Activated CD8-positive, alpha-beta memory T cell treated with anti-CD3 and anti-CD28 coated beads for 4 hours (primary cell): ENCODE measurements around the gene ARL5C.
A peak's percentile ranks its signal among the peaks of the same experiment; 100 is the strongest.

ENCODE experiments used
- DNase-seq, 2 donors: peaks; one replicate each; pipeline ENCODE4 v3.0.0-alpha.2; 2020; ENCODE audit warnings: low read depth in 2 of 2

The ARL5C gene, protein sequence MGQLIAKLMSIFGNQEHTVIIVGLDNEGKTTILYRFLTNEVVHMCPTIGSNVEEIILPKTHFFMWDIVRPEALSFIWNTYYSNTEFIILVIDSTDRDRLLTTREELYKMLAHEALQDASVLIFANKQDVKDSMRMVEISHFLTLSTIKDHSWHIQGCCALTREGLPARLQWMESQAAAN

DNA sequence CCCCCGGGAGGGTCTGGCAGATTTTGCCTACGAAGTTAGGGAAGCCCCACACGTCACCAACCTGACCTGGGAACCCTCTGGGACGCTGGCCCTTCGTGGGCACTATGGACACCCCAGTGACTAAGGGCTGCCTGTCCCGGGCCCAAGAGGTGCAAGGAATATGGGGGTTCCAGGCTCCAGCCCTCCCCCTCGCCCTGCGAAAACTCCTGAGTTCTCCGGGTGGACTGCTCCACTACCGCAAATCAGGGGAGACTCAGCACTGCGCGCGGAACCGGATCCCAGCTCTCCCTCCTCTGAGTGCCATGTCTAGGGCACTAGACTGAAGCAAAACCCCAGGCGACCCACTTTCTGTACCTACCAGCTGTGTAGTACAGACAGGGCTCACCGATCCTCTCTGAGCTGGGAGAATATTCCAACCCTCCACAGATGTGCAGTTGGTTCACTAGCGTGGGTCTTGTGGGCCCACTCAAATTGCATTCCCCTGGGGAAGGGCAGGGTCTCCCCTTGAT is at the start of gene ARL5C:
Gene ARL5C, minus strand, starts transcription at position 321 of the 509 bp plus-strand sequence. CDS start 401 bp downstream, outside the sequence.
- no peak for DNase-seq

DNA sequence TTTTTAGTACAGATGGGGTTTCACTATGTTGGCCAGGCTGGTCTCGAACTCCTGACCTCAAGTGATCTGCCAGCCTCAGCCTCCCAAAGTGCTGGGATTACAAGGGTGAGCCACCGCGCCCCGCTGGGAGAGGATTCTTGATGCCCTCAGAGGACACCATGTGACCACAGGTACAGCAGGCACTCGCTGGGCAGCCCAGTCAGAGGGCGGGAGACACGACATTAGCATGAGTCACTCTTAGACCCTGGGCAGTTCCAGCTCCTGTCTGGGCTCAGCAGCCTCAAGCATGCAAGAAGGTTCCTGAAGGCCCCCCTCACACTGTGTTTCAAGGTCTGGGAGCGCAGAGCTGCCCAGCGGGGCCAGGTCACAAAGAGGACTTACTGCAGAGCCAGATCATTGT is 47.9 kb upstream of the ARL5C start:
- no peak for DNase-seq

DNA sequence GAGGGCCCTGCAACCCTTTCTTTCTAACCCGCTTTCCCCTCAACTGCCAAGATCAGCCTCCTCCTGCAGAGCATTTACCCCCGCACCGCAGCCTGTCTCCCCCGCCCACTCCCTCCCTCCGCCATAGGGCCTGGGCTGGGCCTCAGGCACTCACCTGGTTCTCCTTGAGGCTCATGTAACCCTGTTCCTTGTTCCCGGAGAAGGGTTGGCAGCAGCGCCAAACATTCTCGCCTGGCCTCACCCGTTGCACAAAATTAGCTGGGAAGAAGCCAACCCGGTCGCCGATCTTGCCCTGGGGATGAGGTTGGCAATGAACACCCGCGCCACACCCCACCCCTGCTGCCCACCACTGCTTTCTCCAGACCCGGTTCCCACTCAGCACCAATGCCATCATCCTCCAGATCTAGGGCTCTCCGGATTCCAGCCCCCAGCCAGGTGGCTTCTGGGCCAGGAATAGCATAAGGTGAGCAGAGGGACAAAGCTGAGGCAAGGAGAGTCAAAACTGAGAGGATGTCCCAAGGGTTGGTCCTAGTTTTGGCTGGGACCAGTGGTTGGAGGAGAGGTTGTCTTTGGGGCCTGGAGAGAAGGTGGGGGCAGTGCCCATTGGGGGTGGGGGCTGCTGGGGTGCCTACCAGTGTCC is 47.0 kb upstream of the ARL5C start:
- no peak for DNase-seq

DNA sequence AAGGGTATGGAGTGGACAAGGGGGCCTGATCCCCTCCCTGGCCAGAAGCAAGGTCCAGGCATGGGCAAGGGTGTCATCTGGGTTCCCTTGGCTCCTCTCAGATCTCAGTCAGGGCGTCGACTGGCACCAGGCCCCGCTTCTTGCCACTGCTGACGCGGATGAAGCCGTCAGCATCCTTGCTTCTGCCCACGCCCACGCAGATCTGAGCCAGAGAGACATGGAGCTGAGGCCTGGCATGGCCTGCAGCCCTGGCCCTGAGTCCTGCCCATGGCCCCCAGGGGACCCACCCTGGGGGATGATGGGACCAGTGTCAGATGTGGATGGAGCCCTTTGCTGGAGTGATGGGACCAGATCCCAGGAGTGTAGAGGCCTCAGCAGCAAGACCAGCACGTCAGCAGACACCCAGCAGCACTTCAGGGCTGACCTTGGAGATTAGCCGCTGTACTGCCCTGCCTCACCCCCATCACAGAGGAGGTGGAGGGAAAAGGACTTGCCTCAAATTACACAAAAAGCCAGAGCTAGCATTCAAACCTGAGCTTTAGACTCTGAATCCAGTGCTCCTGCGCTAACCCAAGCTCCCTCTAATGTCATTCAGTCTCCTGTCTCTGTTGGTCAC is 46.3 kb upstream of the ARL5C start:
- no peak for DNase-seq

DNA sequence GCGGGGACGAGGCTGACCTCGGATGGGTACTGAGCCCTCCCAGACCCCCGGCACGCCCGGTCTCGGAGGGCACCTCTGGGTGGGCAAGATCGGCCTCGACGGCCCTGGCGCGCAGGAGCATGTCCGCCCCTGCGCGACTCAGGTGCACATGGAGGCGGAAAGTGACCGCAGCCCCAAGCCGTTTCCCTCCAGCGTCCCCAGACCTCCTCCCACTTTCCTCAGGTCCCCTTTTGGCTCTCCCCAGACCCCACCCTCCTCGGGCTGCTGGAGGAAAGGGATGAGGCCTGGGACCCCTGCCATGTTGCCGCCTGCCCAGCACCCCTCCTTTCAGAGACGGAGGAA is 44.1 kb upstream of the ARL5C start:
- DNase-seq, result no peak

DNA sequence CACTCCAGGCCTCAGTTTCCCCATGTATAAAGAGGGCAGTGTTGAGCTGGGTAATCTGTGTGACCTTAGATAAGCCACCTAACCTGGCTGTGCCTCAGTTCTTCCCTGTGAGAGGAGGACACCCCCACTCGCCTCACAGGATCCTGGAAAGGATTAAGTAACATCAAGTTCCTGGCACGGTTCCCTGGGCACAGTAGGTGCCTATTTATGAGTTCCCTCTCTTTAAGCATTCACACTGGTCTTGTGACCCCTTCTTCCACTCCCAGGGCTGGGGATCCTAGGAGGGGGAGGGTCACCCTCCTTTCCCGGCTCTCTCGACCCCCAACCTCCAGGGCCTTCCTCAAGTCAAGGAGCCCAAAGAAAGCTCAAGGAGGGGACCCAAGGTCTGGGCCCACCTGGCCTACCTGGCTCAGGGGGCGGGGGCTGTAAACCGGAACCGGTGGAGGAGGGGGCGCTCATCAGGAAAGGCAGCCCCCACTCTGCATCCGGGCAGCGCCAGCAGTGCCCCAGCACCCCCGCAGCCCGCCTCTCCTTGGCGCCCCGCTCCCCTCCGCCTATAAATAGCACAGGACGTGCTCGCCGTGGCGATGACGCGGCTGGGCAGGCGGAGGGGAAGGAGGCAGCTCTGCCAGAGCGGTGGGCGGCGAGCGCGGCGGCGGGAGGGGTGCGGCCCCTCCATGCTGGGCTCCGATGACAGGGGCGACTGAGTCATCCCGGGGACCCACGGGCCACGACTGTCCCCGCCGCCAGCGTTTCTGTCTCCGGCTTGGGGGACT is 43.5 kb upstream of the ARL5C start:
- peak; percentile 74 to 76 for DNase-seq

DNA sequence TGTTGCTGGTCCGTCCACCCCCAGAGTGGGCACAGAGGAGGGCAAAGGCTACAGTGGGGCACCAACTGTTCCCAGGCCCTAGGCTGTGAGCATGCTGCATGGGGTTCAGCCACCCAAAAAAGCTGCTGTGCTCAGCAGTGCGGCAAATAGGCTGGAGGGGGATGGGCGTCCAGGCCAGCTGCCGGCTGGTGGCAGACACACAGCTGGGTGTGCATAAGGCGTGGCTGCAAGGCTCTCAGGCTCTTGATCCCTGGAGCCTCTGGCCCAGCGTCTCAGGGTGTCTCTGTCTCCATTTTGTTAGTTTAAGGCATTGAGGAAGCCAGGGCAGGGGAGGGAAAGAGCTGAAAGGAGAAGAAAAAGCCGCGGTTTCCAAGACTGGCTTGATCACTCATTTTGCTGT is 42.9 kb upstream of the ARL5C start:
- DNase-seq, result no peak

DNA sequence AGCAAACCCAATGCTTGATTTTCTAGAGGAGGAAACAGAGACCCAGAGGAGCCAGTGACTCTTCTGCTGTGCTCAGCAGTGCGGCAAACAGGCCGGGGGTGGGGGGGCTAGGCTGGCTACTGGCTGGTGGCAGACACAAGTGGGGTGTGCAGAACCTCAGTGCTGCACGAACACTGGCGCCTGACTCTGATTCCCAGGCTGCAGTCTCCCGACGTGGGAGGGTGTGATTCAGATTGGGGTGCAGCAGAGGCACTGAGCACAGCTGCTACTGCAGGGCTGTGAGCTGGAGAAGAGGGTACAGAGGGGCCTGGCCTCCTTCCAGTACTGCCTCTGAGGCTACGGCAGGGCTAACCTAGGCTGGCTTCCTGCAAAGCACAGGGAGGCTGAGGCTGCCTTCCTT is 42.2 kb upstream of the ARL5C start:
- no peak for DNase-seq

DNA sequence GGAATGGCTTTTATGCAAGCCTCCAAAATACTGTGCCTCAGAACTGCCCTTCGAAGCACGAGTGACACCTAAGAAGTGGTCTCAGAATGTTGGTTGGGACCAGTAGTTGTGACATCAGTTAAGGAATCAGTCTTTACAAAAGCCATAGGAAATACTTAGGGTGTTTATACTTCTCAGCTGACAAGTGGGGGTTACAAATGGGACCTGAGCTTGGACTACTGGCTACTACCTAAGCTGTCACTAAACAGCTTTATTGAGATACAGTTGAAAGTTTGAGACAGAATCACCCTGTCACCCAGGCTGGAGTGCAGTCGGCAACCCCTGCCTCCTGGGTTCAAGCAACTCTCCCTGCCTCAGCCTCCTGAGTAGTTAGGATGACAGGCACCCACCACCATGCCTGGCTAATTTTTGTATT is 39.2 kb upstream of the ARL5C start:
- DNase-seq, result no peak

DNA sequence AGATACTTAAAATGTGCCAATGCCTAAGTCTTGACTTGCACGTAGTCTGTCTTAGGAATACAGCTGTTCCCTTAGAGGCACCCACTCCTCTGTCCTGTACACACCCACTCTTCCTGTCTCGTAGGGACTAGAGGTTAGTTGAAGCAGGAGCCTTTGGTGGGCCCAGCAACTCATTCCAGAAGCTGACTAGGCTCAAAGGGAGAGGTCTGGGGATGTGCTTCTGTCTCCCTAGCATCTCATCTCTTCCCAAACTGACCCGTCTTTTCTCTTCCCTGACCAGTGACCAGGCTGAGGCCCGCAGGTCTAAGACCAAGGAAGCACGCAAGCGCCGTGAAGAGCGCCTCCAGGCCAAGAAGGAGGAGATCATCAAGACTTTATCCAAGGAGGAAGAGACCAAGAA is 38.3 kb upstream of the ARL5C start:
- DNase-seq, result no peak

DNA sequence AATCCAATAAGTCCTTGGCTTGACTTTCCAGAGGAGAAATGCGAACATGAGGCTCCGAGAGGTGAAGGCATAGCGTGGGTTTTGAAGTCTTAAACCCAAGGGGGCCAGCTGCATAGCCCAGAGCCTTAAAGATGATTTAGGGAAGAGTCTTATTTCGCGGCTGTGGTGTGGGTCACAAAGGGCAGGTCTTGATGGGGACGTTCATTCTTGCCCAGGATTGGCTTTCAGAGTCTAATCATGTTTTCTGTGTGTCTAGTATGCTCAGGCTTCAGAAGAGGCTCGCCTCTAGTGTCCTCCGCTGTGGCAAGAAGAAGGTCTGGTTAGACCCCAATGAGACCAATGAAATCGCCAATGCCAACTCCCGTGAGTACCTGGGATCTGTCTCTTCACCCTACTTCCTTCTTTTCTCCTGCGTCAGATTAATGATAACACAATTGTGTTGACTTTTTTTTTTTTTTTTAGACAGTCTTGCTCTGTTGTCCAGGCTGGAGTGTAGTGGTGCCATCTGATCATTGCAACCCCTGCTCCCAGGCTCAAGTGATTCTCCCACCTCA is 35.1 kb upstream of the ARL5C start:
- DNase-seq, result no peak

DNA sequence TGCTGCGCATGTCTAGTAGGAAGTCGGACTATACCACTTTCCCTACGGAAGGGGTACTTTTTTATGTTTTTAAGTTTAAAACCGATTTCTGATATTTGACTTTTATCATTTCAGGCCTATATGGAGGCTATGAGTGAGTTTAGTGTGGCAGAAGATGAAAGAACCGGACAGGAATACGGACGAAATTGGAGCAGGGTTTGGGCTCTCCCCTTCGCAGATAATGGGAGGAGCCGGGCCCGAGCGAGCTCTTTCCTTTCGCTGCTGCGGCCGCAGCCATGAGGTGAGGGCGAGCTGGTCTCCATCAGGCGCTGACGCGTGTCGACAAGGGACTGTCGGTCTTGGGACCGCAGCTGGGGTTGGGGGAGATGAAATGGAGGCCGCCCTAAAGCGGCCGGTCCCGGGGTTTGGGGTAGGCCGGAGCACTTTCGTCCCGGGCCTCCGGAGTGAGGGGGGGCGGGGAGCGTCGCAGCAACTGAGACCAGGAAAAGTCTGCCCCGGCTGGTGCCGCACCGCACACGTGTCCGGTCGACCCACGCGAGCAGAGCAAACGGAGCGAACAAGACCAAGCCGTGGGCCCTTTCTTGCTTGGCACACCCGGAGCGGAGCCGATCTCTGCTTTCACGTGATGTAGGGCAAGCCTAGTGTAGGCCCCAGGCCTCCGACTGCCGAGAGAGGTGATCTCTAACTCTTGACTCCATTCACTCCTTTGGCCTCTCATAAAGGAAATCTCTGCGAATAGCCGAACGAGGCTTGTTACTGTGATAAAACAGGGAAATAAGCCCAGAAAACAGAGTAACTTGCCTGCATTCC is 34.3 kb upstream of the ARL5C start, which contains the start of gene RPL19:
Gene RPL19, plus strand, starts transcription at position 214 of the 810 bp plus-strand sequence. Its CDS starts 62 bp downstream, at position 276.
- peak; percentile 58 to 71 for DNase-seq

DNA sequence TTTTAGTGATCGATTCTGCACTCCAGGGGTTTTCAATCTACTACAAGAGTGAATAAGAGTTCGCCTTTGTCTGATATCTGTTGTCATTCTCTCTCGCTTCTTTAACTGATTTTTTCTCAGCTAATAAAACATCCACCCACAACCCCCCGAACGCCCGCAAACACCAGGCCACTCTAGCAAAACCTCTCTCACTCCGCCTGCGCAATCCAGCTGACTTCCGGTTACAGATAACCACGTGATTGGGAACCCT is 33.8 kb upstream of the ARL5C start:
- DNase-seq, result peak; percentile 78 to 86

DNA sequence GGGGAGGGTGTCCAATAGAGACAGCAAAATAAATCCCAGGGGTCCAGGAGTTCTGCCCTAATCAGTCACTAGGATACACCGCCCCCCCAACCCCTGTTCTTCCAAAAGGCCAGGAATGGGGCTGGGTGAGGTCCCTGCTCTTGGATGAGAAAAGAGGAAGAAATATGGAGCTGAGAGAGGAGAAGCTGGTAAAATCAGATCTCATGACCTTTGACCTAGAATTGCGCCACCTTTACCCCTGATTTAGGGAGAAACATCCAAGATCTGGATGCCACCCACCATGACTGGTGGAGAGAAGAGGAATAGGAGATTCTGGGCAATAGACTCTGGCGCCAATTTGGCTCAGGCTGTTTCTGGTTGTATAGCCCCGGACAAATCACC is 32.2 kb upstream of the ARL5C start:
- no peak for DNase-seq

DNA sequence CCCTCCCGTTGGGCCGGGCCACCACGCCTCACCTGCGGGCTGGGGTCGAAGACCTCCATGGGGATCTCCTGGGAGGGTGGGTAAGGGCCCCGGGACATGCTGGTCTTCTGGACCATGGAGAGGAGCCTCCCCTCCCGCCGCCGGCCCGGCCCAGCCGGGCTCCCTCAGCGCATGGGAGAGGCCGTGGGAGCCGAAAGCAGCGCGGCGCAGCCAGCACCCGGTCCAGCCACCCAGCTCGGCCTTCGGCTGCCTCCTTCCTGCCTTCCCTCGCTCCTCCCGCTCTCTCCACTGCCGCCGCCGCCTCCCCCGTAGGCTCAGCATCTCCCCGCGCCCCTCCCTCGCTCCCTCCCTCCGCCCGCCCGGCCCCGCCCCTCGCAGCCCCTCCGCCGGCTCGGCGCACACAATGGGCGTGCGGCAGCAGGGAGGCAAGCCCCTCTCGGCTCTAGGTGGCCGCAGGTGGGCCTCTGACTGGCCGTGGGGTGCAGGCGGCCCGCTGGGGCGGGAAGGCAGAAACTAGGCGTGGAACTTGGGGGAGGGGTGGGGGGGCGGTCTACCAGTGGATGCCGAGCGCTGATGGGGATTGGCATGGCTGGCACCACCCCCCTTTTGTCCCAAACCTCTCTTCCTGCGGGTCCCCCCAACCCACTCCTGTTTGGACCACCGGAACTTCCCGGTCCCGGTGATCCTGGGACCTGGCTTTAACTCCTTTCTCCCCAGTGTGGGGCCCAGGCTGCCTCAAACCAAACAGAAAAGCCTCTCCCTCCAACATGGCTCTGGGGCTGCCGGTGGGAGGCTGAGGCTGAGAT is 31.6 kb upstream of the ARL5C start, which contains the start of gene CACNB1:
Gene CACNB1, minus strand, starts transcription at position 290 of the 806 bp plus-strand sequence. Its CDS starts 174 bp downstream, at position 116.
- DNase-seq, result peak; percentile 39 to 45

DNA sequence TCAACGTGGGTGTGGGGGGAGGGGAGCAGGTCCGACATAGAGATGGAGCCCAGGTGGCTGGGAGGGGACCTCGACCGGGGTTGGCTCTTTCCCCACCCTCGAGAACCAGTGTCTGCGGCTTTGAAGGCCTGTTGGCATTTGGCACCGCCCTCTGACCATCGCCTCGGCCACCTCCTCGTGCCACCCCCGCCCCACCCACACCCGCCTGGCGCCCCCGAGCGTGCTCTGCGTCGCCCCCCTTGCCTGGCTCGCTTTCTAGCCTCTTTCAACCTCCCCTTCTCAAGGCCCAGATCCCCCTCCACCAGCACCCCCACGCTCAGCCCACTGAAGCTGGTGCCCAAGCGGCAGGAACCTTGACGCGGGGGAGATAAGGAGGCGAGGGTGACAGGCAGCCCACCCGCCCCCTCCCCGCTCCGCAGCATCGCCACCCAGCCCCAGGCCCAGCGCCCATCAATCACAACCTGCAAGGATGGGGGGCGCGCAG is 30.9 kb upstream of the ARL5C start:
- no peak for DNase-seq

DNA sequence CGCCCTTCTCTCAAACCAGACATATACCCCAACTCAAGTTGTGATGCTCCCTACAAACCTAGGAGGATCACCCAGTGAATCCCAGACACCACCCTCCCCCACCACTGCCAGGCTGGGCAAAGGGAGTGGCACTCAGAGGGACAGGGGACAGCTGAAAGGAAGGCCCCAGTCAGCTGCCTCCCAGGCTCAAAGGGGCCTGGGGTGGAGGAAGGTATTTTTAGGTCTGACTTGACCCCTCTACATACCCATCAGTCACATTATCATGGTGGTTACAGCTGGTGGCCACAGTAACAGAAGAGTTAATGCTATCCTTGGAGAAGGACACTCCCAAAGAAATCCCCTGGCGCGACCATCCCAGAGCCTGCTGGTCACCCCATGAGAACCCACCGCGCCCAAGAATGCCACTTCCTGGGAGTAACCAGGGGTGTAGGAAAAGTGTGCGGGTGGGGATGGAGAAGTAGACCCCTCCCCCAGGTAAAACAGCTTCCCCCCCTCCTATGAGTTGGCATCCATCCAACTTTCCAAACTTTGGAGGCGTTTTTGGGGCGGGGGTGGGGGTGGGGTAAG is 30.4 kb upstream of the ARL5C start:
- DNase-seq, result no peak

DNA sequence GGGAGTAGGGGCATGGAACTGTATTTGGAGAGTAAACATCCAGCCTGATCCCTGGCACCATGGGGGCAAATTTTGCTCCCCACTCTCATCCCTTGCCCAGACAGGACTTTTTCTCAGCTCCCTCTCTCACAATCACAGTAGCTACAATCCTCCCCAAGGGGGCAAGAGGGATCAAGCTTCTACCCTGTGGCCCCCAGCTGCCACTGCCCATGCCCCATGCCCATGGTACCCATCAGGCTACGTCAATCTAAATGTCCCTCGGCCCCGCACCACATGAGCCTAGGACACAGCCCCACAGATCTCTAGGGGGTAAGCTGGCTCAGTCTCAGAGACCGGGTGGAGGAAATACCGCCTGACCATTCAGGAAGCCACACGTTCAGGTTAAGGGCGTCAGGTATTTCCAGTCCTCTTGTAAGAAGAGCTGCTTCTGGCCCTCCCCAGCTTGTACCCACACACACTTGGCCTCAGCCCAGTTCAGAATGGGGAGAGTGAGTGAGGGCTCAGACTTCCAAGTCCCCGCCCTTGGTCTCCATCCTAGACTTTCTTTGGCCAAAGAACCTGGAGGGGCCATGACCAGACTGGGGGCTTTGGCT is 29.7 kb upstream of the ARL5C start:
- no peak for DNase-seq

DNA sequence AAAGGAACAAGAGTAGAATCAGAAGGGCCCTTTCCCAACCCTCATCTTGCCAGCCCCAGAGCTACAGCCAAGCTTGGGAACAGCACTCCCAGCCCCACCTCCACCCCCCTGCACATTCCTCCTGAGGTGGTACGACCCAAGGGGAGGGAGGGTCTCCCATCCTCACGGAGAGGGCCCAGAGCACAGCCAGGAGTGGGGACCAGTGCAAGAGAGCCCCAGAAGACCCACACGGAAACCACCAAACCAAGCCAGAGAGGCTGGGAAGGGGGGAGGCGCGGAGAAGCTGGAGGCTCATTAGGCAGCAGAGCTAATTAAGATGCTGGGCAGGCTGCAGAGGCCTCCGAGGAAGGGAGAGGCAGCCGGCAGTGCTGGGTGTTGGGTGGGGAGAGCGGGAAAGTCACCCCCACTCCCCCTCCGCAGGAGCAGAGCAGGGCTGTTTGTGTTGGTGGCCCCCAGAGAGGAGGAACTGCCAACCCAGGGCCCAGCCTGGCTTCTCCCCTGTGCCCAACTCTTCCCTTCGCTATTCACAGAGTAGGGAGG is 29.1 kb upstream of the ARL5C start:
- DNase-seq, result no peak
